Right hindlimb (tissue), 1 donor: ENCODE data around the gene CHST10.
"Not testable (repeated sequence)": the region's sequence is repeated elsewhere in the genome, so short reads cannot be mapped to it uniquely, and the experiment has no call there.

Source experiments
- DNase-seq: peaks from one replicate; pipeline ENCODE4 v3.0.0-alpha.2; 2018

The CHST10 gene

GRCh38 chr2:100391735-100392515 lies 25.5 kb downstream of the CHST10 start:
- DNase-seq = no peak

- no peak for DNase-seq
Measured at GRCh38 chr2:100390001-100390940, 27.2 kb downstream of the CHST10 start.

- DNase-seq = no peak
Measured at GRCh38 chr2:100388703-100389102, 28.8 kb downstream of the CHST10 start.

- no peak for DNase-seq
Measured at GRCh38 chr2:100383954-100384353, 33.5 kb downstream of the CHST10 start.

GRCh38 chr2:100383306-100383705 lies 34.2 kb downstream of the CHST10 start:
- no peak for DNase-seq

GRCh38 chr2:100381240-100381639 lies 36.2 kb downstream of the CHST10 start:
- peak; percentile 73 for DNase-seq

- DNase-seq = no peak
Measured at GRCh38 chr2:100380681-100381080, 36.8 kb downstream of the CHST10 start.

GRCh38 chr2:100376836-100377235 lies 40.6 kb downstream of the CHST10 start:
- DNase-seq = no peak

- DNase-seq = no peak
Measured at GRCh38 chr2:100367163-100367562, 50.3 kb downstream of the CHST10 start.

- peak; percentile 39 for DNase-seq
Measured at GRCh38 chr2:100365434-100365833, 52.0 kb downstream of the CHST10 start.

- DNase-seq = not testable (repeated sequence)
Measured at GRCh38 chr2:100362269-100362668, 55.2 kb downstream of the CHST10 start.

- DNase-seq = no peak
Measured at GRCh38 chr2:100359576-100359975, 57.9 kb downstream of the CHST10 start.

- DNase-seq = no peak
Measured at GRCh38 chr2:100358554-100358953, 58.9 kb downstream of the CHST10 start.

- no peak for DNase-seq
Measured at GRCh38 chr2:100352521-100352920, 64.9 kb downstream of the CHST10 start.

- no peak for DNase-seq
Measured at GRCh38 chr2:100350661-100351185, 66.7 kb downstream of the CHST10 start.

- DNase-seq = not testable (repeated sequence)
Measured at GRCh38 chr2:100345144-100345543, 72.3 kb downstream of the CHST10 start.

GRCh38 chr2:100344433-100344832 lies 73.0 kb downstream of the CHST10 start:
- DNase-seq = no peak

- DNase-seq = not testable (repeated sequence)
Measured at GRCh38 chr2:100342466-100342865, 75.0 kb downstream of the CHST10 start.
